ENCODE data around the gene RUFY3.
"Not testable (repeated sequence)": the region's sequence is repeated elsewhere in the genome, so short reads cannot be mapped to it uniquely, and the experiment has no call there.

The RUFY3 gene, protein sequence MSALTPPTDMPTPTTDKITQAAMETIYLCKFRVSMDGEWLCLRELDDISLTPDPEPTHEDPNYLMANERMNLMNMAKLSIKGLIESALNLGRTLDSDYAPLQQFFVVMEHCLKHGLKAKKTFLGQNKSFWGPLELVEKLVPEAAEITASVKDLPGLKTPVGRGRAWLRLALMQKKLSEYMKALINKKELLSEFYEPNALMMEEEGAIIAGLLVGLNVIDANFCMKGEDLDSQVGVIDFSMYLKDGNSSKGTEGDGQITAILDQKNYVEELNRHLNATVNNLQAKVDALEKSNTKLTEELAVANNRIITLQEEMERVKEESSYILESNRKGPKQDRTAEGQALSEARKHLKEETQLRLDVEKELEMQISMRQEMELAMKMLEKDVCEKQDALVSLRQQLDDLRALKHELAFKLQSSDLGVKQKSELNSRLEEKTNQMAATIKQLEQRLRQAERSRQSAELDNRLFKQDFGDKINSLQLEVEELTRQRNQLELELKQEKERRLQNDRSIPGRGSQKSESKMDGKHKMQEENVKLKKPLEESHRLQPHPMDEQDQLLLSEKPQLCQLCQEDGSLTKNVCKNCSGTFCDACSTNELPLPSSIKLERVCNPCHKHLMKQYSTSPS

DNA sequence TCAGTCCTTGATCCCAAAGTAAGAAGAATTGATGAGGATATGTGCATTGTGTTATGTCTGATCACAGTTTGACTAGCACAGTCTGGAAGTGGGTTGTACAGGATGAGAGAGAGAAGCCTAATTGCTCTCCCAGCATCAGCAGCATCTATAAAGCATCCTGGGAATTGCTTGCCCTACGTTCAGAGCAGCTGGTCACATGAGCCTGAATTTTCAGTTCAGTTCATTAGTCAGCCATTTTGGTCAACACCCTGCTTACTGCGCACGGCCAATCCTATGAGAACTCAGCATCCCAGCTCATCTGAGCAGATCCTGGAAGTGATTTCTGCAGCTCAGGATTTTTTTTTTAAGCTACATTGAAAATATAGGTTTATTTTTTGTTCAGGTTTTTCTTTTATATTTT is at the start of gene RUFY3:
TSS of gene RUFY3 (plus strand) at position 218 of the 400 bp plus-strand sequence. CDS start 610 bp downstream, outside the sequence.
- no peak for DNase-seq

DNA sequence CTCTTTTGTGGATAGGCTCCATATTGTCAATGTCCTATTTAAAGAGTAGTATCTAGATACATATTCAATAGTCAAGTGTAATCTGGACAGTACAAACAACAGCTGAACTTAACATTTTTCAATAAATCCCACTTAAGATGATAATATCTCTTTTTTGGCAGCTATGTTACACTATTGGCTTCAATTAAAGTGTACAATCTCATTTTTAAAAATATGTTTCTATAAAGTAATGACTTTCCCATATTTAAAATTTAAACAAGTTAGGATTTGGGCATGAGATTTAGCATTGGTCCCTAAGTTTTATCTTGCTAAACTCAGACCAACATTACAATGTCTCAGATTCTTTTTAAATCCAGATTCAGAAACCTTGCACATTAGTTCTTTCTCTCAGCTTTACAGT is 47.6 kb upstream of the RUFY3 start:
- no peak for DNase-seq

DNA sequence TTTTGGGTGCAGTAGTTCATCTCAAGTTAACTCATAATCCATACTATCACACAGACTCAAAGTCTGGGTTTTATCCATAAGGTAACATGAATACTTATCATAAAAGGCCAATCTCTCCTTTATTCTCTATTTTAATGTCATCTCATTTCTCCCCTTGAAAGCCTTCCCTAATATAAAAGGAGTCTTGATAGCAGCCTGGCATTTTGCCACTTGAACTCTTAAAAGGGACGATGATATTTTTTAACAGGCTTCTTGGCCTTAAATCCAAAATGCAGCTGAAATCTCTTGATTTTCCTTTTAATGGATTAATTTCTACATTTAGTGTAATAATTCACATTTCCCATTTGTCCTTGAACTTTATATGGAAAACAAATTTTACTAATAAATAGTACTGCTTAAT is 47.0 kb upstream of the RUFY3 start:
- no peak for DNase-seq

DNA sequence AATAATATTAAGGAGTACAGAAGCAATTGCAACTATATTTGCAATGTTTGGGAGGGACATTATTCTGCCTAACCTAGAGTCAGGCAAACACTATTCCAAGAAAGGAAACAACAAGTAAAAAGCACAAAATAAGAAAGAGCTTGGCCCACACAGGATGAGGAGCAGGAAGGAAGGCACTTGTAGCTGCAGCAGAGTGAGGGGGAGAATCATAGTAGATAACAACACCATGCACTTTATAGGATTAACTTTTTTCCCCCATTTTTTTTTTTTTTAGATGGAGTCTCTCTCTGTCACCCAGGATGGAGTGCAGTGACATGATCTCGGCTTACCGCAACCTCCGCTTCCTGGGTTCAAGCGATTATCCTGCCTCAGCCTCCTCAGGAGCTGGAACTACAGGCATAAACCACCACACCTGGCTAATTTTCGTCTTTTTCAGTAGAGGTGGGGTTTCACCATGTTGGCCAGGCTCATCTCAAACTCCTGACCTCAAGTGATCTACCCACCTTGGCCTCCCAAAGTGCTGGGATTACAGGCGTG is 45.1 kb upstream of the RUFY3 start:
- DNase-seq: no peak

DNA sequence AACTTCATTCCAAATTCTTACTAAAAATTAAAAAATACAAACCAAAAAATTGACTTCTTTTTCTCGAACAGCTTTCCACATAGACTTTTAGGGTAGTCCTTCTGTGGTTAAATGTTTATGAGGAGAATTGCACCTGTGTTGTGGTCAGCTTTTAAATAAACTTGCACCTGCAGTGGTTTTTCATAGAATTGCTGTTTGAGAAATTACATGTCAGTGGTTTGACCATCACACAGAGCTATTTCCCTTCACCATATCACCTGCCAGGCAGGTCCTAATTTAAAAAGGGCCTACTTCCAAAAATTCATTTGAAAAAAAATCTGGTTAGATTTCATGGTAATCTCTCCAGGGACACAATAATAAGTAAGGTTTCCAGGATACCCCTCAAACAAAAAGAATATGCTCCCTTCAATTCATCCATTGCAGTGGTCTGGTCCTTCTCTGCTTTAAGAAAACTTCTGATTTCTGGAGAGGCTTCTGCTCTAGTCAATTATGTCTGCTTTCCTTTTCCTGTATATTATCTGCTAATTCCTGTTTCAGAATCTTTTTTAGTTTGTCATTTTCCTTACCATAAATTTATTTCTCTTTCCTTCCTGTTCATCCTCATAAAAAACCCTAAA is 43.3 kb upstream of the RUFY3 start:
- no peak for DNase-seq

DNA sequence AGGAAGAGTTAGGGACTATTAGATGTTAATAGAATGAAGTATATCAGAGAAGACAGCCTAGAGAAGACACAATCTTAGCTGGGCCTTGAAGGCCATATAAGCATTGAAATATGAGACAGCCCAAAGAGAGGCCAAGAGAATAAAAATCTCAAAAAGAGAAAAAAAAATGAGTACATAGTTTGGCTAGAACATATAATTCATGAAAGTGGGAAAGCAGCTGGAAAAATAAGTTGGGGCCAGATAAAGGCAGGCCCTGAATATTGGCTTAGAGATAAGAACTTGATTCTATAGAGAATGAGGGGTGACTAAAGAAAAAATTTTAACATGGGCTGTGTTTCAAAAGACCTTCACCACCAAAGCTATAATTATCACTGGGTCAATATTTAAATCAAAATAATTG is 40.8 kb upstream of the RUFY3 start:
- no peak for DNase-seq

DNA sequence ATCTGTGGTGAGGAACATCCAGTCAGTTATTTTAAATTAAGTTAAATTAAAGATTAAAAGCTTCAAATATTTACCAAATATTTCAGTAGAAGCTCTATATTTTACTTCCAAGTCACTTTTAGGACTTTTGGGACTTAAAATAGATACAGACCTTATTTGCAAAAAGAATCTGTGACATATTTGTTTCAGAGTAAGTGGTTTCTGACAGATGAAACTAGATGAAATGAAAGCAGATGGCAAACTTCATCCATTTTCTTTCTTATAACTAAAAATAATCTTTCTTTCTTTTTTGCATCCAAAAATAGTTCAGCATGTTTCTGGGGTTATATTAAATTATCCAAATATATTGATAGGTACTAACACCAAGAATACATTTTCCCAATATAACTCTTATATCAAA is 40.1 kb upstream of the RUFY3 start:
- no peak for DNase-seq

DNA sequence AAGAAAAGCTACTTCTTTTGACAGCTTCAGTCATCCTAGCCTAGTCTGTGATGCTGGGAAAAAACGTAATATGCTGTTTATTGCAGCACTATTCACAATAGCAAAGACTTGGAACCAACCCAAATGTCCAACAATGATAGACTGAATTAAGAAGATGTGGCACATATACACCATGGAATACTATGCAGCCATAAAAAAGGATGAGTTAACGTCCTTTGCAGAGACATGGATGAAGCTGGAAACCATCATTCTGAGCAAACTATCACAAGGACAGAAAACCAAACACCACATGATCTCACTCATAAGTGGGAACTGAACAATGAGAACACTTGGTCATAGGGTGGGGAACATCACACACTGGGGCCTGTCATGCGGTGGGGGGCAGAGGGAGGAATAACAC is 39.6 kb upstream of the RUFY3 start:
- DNase-seq: not testable (repeated sequence)

DNA sequence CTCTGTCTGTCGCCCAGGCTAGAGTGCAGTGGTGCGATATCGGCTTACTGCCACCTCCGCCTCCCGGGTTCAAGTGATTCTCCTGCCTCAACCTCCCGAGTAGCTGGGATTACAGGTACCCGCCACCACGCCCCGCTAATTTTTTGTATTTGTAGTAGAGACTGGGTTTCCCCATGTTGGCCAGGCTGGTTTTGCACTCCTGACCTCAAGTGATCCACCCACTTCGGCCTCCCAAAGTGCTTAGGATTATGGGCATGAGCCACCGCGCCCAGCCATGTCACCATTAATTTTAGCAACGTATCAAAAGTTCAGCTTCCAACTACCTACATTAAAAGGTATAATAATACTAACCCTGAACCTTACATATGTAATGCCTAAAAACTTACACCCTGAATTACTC is 34.4 kb upstream of the RUFY3 start:
- DNase-seq: no peak

DNA sequence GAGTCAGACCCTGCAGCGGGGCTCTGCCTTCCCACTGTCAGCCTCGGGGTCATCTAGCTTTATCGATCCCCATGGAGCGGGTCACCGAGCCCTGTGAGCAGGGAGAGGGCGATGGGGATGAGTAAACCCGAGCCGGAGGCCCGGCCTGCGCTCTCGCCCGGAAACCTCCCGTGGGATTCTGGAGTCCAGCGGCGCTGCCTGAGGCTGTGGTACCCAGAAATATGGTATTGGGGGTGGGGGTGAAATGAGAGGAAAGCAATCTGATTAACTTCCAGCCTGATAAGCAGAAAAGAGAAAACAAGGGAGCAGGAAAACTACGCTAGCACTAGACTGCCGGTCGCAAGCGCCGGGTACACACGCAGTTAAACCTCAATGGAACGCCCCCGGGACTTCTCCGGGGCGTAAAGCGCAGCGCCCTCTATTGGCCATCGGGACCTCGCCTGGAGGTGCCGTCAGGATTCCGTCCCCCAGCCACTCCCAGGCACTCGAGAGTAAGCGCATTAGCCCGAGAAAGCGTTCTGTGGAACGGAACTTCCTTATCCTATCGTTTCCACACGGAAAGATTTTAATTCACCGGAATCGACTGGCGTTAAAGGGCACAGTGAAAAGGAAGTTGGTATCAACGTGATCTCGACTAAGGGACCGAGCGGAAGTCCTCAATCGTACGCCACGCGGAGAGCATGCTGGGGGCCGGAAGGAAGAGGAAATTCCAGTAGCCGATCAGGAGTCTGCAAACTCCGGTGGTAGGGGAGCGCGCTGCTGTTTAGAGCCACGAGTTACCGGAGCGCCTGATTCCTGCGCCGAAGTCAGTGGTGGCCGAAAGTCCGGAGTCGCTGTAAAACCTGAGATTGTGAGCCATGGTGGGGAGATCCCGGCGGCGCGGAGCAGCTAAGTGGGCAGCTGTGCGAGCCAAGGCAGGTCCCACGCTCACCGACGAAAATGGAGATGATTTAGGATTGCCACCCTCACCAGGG is 33.7 kb upstream of the RUFY3 start, which contains the start of gene UTP3:
TSS of gene UTP3 (plus strand) at position 712 of the 974 bp plus-strand sequence. CDS start at position 858, 146 bp downstream.
- DNase-seq: peak; percentile 93

DNA sequence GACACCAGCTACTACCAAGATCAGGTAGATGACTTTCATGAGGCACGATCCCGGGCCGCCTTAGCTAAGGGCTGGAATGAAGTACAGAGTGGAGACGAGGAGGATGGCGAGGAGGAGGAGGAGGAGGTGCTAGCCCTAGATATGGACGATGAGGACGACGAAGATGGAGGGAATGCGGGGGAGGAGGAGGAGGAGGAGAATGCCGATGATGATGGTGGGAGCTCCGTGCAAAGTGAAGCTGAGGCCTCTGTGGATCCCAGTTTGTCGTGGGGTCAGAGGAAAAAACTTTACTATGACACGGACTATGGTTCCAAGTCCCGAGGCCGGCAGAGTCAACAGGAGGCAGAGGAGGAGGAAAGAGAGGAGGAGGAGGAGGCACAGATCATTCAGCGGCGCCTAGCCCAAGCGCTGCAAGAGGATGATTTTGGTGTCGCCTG is 33.0 kb upstream of the RUFY3 start:
- DNase-seq: no peak

DNA sequence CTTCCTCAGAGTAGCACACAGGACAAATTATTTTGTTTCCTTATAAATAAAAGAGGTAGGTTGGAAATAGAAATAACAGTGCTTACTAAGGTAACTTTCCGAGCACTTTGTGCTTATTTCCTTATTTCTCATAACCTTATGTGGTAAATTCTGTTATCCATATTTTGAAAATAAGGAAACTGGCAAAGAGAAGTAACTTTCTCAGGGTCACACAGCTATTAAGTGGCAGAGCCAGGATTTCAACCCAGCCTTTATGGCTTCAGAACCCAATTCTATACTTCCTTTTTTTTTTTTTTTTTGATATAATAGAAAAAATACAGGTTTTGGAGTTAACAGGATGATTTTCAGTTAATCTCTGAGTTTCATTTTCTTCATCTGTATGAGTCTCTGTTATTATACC is 30.1 kb upstream of the RUFY3 start:
- DNase-seq: no peak

DNA sequence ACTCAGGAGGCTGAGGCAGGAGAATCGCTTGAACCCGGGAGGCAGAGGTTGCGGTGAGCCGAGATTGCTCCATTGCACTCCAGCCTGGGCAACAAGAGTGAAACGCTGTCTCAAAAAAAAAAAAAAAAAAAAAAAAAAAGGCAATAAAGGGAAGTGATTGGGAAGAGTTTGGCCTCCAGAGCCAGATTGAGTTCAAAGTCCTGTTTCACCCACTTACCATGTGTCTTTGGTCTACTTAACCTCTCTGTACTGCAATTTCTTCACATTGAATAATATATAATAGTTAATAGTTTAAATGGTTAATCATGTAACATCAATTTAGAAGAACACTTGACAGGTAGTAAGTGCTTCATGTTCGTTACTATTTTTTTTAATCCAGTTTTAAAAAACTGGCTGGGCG is 27.1 kb upstream of the RUFY3 start:
- DNase-seq: not testable (repeated sequence)

DNA sequence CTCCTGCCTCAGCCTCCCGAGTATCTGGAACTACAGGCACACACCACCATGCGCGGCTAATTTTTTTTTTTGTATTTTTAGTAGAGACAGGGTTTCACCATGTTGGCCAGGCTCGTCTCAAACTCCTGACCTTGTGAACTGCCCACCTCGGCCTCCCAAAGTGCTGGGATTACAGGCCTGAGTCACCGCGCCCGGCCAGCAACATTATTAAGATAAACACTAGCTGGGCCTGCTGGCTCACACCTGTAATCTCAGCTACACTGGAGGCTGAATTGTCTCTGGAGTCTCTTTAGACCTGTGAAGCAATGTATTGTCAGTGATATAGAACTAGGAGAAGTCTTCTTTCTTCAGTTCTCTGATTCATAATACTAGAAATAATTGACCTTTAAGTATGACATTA is 23.3 kb upstream of the RUFY3 start:
- DNase-seq: not testable (repeated sequence)

DNA sequence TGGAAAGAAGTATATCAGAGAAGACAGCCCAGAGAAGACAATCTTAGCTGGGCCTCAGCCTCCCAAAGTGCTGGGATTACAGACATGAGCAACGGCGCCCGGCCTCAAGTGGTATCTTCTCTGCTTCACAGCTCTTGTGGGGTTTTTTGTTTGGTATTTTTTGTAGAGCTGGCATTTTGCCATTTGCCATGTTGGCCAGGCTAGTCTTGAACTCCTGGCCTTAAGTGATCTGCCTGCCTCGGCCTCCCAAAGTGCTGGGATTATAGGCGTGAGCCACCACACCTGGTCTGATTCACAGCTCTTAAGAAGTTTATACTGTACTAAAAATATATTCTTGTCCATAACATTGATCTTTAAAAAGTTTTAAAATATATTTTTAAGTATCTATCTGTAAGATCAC is 21.1 kb upstream of the RUFY3 start:
- no peak for DNase-seq

DNA sequence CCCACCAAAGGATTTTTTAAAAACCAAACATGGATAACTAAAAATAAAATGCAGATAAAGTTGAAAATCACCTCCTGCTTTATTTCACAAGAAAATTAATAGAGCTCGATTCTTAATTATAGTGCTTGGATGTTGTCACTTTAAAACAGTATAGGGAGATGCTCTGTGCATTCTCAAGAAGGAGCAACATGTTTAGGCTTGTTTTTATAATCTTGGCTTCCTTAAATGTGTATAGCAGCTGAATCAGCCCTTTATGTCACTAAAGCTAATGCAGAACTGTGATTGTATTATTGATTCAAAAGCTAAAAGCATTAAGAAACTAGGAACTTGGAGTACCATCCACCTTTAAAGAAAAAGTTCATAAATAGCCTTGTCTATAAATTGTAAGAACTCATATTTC is 20.5 kb upstream of the RUFY3 start:
- no peak for DNase-seq

DNA sequence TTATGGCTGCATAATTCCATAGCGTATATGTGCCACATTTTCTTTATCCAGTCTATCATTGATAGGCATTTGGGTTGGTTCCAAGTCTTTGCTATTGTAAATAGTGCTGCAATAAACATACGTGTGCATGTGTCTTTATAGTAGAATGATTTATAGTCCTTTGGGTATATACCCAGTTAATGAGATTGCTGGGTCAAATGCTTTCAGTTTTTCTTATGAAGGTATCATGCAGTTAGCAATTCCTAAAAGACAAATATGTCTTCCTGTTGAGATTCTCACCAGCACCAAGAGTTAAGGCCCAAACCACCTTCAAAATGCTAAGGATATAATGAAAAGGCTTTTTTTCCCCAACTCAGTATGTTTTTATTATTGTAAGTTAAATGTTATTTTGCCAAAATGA is 19.2 kb upstream of the RUFY3 start:
- not testable (repeated sequence) for DNase-seq

DNA sequence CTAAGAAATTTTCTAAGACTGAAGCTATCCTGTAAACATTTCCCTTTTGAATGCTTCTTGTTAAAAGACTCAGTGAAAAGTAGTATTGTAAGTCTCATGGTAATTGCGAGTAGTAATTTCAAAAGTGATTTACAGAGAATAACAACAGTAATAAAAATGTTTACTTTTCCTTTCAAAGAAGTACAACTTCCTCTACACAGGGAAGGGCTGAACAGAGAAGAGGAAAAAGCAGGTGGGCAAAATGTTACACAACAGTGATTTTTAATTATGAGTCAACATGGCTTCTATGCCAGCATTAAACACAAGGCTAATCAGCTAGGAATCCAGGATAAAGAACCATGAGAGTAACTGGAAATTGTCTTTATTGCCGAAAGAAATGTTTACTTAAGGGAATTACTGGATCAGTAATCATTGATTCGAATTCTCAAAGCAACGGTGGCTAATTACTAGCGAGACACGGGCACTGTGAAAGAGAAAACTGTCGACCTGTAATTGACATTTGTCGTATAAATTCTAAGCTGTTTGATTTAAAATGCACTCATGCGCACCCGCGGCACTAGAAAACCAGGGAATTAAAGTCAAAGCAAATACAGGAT is 18.0 kb upstream of the RUFY3 start:
- peak; percentile 78 for DNase-seq

DNA sequence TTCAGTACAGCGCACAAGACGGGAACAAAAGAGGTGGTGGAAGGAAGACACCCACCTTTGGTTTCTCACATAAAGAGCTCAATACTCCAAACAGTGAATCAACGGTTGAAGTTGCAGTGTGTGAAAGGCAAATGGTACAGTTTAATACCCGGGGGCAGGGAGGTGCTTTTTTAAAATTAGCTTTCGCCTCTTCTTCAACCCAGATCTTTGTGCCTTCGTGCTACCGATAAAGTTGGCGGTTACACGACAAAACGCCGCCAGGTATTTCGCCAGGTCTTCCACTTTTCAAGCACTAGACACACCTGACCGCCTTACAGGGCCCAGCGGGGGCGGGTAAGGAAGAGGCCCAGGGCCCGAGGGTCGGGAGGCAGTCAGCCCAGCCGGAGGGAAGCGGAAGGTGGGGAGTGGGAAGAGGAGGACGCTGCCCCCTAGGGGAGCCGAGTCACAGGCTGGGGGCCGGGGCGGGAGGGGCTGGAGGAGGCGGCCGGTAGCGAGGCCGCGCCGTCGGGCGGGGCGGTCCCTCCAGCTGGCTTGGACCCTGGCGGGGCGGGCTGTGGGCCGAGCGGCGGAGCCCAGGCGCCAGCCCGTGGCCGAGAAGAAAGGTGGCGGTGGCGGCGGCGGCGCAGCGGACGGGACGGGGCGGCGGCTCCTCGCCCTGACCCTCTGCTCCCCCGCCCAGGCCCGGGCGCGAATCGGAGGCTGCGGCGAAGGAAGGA is 17.4 kb upstream of the RUFY3 start:
- DNase-seq: peak; percentile 83

DNA sequence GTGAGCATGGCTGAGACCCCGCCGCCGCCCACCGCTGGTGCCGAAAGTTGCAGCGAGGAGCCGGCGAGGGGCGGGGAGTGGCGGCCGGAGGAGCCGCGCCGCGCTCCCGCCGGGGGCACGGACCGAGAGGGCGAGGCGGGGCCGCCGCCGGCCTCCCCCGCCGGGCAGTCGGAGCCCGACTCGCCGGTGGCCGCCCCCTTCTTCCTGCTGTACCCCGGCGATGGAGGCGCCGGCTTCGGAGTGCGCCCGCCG is 16.9 kb upstream of the RUFY3 start:
- DNase-seq: no peak

DNA sequence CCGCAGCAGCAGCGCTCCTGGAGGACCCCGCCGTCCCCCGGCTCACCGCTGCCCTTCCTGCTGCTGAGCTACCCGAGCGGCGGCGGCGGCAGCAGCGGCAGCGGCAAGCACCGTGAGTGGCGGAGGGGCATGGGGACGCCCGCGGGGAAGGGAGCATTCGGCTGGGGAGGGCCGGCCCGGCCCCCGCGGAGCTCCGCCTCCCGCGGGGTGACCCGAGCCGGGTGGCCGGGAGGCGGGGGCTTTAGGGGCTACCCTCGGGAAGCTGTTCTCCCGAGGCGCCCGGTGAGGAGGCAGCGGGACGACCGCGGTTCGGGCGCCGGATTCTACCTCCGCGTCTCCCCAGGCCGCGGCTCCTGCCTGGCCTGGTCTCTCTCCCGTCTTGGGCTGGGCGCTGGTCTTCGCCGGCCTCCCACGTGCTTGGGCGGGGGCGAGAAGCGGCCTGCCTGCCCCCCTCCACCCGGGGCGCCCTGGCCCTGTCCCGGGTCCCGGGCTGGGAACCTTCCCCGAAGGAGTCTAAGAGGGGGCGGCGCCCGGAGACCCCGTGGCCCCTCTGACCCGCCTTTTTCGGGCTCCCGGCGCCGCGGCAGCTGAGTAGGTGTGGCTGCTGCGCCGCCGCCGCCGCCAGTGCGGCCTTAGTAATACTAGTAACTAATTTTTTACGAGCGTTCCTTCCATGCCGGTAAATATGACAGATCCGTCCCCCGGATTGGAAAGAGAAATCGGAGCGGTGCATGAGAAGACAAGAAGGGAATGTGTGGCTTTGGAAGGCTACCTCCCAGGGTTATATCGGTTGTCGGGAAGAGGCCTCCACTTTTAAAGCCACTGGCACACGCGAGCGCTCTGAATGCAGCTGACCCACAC is 16.4 kb upstream of the RUFY3 start:
- DNase-seq: peak; percentile 34

Data from NCI-H2029 treated with DMSO at 0.1 percent for 48 hours (cell line).